Activated T-cell treated with anti-CD3 and anti-CD28 coated beads, Interleukin-2, amount 50 U/mL, for 48 hours (primary cell): ENCODE data around the gene KIF25.

ENCODE experiments used
- DNase-seq, 2 experiments: peaks; one replicate each; pipeline ENCODE4 v3.0.0-alpha.2; 2020

The KIF25 gene

DNA sequence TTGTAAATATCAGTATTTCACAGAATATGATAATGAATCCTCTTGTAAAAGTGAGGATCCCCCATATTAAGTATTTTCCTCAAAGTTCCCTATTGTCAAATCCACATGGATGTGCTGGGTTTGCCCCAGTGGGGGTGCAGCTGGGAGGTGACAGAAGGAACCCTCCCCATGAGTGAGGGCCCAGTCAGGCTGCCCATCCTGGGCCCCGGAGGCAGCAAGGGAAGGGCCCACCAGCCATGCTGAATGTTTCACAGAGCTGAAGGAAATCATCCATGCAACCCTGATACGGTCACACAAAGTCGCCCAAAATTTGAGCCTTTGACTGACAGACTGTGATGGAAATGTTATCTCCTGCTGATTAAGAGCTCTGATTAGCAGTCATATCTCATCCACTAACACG is 41.8 kb downstream of the KIF25 start:
- no peak for DNase-seq

DNA sequence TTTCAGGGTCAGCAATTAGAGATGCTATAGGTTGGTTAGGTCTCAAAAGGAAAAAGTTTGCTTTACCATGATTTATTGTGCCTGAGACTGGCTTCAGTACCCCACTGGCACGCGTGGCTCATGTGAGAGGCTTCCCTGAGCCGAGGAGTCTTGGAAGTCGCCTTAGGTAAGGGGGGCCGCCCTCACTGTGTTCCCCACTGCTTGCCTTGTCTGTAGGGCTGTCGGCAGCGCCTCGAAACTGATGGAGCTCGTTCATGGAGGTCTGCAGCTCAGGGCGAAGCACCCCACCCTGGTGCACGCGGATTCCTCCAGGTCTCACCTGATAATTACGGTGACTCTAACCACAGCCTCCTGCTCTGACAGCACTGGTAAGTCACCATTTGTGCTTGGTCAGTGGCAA is 42.4 kb downstream of the KIF25 start:
- no peak for DNase-seq

DNA sequence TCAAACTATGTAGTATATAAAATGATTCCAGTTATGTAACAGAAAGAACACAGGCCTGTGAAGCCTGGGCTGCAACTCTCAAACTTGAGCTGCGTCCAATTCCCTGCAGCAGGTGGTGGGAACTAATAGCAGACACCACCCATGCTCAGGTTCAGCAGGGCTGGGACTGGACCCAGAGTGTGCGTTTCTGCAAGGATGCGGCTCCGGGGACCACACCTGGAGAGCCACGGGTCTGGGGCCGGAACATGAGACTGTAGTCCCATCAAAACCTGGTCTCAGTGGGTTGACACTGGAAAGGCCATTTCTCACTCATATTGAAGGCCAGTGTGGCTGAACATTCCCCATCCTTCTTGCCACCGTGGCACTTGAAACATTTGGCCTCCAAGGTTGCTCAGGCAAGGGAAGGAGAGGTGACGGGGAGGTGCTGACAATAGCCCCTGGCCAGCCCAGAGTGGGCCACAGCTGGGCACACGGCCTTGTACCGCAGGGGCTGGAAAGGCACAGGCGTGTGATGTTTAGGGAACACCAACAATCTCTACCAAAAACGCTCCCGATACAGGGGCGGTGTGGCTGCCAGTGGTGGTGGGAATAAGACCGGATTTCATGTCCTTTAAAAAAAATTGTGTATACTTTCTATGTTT is 43.5 kb downstream of the KIF25 start:
- DNase-seq: no peak

DNA sequence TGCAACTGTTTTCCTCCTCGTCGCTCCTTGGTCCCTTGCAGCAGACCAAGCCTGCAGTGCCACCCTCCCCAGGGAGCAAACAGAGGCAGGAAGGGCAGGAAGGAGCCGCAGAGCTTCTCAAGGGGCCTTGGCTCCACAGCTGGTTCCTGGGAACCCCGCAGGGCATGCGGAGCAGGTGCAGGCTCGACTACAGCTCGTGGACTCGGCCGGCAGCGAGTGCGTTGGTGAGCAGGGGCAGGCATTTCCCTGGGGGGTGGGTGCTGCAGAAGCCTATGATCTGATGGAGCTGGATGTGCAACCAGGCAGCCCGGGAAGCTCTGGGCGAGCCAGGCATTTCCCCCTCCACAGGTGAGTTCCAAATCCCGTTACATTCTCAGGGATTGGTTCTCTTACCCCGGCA is 44.5 kb downstream of the KIF25 start:
- DNase-seq: no peak

DNA sequence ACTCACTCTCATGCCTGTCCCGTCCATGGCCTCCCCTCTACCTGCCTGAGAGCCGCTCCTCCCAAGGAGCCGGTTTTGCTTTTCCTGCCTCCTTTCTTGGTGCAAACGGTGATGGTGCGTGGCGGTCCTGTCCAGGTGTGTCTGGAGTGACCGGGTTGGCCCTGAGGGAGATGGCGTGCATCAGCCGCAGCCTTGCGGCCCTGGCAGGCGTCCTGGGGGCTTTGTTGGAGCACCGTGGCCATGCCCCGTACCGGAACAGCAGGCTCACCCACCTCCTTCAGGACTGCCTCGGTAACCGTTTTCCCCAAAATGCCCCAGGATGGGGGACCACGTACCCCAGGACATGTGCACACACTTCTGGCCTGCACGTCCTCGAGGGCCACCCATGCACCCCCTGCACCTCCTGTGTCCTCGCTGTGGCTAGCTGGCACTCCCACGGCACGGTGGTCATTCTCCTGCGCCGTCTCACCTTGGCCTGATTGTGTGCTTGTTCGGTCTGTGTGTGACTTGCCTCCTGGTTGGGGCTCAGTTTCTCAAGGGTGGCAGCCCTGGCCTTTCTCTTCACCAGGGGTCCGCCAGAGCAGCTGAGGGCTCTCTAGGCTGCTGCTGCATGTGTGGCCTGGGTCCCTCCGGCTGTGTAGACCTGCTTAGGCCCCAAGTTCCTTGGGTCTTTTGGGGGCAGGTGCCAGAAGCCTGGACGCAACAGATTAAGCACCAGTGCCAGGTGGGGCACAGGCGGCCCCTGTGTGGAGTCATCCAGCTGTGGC is 45.1 kb downstream of the KIF25 start:
- DNase-seq: no peak

DNA sequence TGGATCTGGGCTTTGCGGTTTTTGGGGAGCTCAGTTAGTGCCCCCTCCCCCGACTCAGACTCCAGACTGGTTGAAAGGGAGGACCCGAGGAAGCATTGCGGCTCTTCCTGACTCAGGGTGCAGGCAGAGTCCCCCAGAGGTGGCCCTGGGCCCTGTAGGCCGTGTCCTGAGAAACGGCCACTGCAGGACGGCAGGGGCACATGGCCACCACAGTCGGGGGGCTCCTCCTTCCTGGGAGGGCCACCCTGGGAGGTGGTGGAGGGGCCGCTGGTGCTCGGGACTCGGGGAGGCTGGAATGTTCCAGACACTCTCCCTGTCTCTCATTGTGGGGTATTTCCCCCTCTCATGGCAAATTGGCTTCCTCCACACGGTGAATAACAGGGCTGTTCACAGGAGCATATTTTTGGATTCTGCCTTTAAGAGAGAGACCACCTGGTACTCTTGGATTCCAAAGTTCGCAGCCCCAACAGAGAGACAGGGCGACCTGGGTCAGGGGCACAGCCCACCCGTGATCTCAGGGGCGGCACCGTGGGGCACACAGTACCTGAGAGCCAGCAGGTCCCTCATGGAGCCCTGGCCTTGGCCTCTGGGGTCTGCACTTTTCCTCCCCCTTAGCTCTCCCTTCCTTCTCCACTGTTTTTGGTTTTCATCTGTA is 45.8 kb downstream of the KIF25 start:
- no peak for DNase-seq

DNA sequence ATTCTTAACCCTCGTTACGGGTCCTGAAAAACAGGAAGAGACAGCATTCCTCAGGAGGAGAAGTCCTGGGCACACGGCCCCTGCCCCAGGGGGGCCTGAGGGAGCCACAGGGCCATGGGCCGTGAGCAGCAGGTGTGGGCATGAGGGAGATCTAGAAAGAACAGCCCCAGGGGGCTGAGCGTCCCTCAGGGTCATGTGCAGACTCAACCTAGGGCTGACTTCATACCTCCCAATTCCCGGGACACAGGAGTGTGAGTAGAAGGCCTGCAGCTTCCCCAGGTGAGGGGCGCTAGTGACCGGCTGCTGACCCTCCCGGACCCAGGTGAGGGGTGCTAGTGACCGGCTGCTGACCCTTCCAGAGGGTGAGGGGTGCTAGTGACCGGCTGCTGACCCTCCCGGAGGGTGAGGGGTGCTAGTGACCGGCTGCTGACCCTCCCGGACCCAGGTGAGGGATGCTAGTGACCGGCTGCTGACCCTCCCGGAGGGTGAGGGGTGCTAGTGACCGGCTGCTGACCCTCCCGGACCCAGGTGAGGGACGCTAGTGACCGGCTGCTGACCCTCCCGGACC is 46.5 kb downstream of the KIF25 start:
- no peak for DNase-seq

DNA sequence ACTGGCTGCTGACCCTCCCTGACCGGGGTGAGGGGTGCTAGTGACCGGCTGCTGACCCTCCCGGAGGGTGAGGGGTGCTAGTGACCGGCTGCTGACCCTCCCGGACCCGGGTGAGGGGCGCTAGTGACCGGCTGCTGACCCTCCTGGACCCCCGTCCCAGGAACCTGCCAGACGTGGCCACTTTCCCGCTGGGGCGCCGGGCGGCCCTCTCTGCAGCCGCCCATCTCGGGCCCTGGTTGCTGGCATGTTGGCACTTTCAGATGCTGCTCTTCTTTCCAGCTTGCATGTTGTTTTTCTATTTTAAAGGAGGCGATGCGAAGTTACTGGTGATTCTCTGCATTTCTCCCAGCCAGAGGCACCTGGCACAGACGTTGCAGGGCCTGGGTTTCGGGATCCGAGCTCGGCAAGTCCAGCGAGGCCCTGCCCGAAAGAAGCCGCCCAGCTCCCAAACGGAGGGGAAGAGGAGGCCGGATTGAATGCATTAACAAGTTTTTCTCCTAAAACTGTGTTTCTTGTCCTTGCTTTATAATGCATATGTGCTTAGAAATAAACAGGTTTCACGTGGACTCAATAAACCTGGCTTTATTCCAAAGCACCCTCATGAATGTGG is 47.2 kb downstream of the KIF25 start:
- no peak for DNase-seq

DNA sequence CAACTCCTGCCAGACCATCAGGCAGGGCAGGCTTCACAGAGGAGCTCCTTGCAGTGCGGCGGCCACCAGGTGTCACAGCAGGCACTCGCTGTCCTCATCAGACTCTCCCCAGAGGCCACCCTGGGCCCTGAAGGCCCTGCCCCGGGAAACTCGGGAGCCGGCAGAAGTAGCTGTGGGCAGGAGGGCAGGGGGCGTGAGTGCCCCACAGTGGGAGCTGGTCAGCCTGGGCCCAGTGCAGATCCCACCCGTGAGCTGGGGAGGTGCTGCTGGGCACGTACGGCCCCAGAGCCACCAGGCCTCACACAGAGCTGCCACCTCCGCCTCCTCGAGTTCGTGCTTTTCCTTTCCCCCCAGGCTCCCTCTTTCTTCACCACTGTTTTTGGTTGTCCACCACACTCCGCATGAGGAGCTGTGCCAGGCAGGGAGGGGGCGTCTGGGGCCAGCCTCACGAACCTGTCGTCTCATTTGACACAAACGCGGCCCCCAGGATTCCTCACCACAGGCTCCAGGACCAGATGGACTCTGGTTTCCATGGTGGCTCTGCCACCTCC is 47.7 kb downstream of the KIF25 start:
- no peak for DNase-seq

DNA sequence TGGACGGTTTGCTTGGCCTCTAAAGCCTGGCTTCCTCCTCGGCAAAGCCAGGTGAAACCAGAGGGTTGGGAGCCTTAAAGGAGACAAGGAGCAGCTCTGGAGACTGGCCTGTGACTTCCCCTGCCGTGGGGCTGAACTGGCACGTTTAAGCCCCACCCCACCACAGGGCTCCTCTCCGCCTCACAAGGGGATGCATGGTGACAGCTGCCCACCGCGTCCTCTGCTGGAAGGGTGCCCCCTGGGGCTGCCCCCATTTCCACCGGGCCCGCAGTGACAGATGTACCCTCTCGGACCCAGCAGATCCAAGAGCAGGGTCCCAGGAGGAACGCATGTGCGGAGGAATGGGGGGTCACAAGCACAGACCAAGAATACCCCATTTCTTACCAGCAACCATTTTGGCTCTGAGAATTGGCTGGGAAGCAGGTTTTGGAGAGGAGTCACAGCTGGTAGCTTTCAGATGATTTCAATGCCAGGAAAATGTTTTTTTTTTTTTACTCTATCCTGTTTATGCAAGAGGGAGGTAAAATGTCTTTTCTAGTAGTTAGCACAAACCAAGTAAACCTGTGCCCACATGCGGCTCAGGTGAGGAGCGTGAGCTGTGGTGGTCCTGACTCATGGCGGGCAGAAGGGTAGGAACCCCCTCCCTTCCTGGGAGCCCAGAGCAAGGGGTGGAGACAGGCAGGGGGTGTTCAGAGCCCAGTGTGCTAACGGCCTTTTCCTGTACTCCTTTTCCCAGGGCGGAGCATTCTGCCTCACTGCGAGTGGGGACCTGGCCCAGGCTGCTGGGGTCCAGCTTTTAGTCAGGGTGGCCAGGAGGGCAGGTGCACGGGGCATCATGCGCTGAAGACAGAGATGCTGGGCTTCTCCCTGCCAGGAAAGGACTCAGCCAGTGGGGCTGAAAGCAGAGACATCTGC is 48.5 kb downstream of the KIF25 start:
- DNase-seq: no peak

DNA sequence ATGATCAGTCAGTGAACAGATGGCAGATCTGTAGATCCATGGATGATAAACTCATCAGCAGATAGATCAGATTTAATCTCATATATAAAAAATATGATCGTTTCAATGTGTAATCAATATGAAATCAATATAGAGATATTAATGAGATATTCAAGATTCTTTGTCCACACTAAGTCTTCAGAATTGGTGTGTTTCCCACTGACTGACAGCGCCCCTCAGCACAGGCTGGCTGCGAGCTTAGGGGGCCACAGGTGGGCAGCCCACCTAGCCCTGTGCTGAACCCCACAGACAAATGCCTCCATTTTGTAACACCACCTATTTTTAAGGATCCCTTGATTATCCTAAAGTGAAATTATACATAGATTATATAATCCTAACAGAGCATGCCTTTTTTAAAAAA is 49.2 kb downstream of the KIF25 start:
- no peak for DNase-seq

DNA sequence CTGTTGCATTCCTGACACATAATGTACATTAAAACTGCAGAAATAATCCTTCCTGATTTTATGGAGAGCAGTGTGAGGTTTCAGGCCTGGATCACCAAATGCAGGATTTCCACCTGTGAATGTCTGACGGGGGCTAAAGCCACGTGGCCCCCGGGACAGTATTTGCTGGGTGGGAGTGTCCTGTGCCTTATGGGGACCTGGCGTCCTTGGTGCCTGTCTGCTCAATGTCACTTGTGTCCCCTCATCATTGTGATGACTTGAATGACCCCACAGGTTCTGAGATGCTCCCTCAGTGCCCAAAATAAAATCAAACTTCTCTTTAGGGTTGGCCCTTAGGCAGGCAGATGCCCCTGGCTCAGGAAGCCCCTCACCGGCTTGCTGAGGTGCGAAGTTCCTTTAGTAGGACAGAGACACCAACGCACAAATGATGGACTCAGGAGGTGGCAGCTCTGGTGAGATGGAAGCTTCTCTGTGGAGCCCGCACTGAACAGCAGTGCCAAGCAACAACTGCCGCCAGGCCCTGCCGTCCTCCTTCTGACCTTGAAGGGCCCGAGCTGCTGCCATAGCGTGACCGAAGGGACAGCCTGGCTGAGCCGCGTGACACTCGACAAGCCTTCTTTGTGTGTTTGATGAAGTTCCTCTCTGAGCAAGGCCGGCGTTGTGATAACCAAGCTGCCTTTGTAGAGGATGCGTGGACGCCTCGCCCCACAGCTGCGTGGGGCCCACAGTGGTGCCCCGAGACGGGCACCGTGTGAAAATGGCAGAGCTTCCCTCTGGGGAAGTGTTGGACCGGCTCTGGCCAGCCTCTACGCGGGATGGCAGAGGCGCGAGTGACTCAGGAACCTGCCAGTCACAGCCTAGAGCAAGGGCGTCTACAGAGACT is 50.6 kb downstream of the KIF25 start:
- no peak for DNase-seq

DNA sequence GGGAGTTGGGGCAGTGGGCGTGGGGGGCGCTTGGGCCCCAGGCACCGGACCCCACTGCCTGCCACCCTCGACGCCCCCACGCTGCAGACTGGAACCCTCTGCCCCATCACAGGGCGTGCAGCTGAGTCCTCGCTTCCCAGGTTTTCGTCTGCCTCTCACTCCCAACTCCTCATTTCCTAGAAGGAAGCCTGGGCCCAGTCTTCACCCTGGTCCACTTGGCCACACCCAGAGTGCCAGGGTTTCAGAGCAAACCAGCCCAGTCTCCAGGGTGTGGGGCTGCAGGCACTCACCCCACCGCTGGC is 51.2 kb downstream of the KIF25 start:
- DNase-seq: no peak

DNA sequence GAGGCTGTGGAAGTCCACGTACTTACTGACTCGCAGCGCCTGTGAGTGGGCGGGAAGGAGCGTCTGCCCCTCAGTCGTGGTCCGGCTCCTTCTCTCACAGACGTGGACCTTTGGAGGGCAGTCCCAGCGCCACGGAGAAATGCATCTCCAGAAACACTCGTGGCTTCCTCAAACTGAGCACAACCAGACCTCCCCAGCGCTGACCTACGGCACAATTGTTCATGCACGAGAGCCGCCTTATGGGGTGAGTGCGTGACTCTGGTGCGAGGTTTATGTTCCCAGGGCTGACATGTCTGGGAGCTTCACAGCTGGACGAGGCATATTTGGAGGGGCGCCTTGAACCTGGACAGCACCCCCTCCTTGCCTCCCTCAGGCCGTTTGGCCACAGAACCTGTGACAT is 51.8 kb downstream of the KIF25 start:
- no peak for DNase-seq

DNA sequence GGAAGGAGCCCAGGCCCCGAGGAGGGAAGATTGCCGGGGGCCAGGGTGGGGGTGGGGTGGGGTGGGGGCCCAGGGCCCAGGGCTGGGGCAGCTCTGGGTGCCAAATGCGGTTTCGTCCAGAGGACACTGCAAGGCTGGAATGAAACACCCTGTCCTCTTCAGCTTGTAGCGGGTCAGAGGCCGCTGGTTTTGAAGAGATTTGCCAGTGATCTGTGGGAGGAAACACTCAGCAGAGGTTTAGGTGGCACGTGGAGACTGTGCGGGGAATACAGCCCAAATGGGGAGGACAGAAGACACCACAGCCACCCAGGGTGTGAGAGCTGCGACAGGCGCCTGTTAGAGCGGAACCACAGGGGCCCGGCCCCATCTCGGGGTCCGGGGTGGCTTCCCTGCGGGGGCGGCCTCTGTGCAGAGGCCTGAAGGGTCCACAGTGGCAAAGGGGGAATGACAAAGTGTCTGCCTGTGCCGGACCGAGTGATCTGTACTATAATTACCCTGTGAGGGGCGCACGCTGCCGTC is 52.3 kb downstream of the KIF25 start:
- no peak for DNase-seq

DNA sequence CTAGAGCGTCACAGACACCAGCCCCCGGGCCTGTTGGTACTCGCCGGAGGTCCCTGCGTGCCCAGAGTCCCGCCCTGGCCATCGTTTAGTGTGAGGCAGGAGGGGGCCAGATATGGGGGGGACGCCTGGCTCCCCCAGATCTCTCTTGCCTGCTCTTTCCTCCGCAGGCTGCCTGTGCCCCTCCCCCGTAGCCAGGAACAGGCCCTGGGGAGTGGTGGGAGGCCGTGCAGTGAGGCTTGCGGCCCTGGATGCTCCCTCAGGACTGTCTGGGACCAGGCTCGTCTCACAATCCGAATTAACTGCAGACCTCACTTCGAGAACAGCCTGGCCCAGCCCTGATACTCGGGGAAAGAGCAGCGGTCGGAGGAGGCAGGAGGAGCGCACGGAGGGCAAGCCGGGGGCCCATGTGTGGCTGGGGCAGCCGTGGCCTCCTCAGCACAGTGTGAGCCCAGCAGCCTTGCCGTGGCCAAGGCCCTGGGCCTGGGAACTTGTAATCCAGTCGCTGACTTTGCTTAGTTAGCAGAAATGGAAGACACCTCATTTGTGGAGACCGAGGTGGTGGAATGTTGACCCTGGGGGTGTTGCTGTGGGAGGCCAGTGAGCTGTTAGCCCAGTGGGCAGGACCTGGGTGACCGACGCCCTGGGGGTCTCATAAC is 52.9 kb downstream of the KIF25 start:
- DNase-seq: no peak

DNA sequence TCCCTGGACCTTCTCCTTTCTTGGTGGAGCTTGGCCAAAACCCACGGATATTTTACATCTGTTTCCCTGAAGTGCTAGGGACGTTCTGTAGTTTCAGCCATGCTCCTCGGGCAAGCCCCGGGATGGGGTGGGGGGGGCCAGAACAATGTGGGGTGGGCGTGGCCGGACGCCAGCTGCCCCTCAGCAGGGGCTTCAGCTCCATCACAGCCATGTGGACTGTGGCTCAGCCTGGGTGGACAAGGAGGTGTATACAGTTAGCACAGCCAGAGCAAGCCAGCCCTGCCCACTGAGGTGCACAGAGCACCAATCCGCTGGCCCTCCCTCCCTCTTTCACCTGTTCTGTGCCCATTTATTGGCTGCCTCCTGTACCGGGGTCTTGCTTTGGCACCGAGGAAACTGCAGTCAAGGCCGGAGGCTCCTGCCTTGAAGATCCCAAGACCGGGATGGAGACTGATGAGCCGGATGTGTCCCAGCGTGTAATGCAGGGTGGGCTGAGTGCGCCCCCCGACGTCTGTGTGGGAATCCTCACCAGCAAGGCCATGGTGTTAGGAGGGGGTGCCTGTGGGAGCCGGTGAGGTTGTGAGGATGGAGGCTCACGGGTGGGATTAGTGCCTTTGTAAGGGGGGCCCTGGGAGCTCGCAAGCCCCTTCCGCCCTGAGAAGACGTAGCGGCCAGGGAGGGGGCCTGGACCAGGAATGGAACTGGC is 53.6 kb downstream of the KIF25 start:
- DNase-seq: no peak

DNA sequence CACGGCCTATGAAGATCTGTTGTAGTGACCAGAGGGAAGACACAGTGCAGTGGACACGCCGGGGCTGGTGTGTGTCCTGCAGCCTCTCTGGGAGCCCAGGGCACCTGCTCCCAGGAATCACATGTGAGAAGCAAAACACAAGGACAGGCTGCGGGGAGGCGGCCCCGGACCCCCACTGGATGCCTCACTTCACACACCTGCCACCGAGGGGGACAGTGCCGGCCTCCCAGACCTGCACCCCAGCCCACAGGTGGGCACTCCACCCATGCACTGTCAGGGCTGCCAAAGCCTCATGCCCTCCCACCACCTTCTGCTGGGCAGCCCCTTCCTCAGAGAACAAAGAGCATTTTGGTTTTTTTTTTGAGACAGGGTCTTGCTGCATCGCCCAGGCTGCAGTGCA is 54.2 kb downstream of the KIF25 start:
- no peak for DNase-seq

DNA sequence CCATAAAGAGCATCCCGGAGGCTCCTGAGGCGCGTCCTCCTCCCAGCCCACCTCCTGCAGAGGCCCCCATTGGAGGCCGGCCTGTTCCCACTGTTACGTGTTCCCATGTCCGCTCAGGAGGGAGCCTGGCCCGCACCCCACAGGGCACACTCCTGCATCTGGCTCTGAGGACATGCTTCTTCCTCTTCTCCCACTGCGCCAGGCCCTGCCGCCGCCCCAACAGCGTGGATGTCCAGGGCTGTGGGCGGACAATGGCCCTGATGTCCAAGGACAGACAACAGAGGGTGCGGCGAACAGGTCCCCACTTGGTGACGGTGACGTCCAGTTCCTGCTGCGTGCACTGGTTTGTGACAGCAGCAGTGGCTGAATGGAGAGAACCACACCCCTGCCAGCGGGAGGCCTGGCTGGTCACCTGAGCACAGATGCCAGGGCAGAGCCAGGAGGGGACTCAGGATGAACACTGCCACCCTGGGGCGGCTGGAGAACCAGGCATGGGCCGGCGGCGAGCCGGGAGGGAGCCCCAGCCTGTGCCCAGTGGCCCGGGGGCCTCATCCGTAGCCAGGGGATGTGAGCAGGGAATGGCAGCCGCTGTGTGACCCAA is 54.9 kb downstream of the KIF25 start:
- DNase-seq: no peak
